ENCODE measurements around the gene GMDS.

DNA sequence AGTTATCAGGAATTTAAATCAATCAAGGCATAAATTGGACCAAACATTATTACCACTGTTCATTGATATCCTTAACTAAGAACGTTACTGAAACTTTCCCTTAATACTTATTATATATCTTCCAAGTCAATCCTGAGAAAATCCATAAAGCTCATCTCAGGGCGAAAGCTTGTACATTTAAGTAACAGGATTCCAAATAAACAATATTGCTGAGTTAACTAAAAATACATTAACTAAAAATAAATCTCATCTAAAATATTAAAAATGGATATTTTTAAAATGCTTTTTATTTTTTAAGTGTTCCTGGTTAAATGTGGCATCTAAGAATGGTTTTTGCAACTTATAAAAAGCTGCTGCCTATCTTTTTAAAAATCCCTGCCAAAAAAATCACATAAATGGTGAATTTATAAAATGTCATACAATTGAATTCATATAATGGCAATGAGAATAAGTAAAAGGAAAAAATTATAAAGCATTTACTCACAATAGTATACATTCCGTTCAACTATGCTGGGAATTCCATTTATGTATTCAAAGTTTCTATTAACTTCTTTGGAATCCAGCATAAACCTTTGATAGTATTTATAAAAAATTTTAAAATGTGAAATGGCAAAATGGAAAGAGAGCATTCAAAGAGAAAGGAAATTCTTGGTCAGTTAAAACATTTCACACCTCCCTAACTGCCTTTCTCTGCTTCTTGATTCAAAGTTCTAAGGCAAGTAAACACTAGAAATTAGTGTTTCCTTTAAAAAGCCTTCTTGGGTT lies 20.8 kb upstream of the GMDS start:
- TF ChIP-seq, protein P1, sequence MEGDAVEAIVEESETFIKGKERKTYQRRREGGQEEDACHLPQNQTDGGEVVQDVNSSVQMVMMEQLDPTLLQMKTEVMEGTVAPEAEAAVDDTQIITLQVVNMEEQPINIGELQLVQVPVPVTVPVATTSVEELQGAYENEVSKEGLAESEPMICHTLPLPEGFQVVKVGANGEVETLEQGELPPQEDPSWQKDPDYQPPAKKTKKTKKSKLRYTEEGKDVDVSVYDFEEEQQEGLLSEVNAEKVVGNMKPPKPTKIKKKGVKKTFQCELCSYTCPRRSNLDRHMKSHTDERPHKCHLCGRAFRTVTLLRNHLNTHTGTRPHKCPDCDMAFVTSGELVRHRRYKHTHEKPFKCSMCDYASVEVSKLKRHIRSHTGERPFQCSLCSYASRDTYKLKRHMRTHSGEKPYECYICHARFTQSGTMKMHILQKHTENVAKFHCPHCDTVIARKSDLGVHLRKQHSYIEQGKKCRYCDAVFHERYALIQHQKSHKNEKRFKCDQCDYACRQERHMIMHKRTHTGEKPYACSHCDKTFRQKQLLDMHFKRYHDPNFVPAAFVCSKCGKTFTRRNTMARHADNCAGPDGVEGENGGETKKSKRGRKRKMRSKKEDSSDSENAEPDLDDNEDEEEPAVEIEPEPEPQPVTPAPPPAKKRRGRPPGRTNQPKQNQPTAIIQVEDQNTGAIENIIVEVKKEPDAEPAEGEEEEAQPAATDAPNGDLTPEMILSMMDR (IDR thresholded peaks at IDR 0.05): no peak
- TF ChIP-seq POLR2A (IDR thresholded peaks at IDR 0.05): no peak
